HEK293 (cell line): Measurements from ENCODE around the gene GRAMD1B.

ENCODE experiments used
- TCF7L2 ChIP-seq: IDR thresholded peaks from 2 replicates; pipeline ENCODE4 v1.6.1; 2011; ENCODE audit warnings: low read depth, mild to moderate bottlenecking, inconsistent platforms, low read length, moderate library complexity, borderline replicate concordance
- TRIM28 ChIP-seq: IDR thresholded peaks from 2 replicates; pipeline ENCODE4 v1.6.1; 2011; ENCODE audit warnings: low read length, control low read depth, borderline replicate concordance
- ZFP41 ChIP-seq: fragments of 450-650 bp; formaldehyde crosslinking; IDR thresholded peaks from 2 replicates; pipeline ENCODE4 v1.5.1; 2016; ENCODE audit warnings: missing biosample characterization, missing genetic modification characterization, borderline replicate concordance
- ZNF768 ChIP-seq: fragments of 450-650 bp; formaldehyde crosslinking; IDR thresholded peaks from 2 replicates; pipeline ENCODE4 v1.5.1; 2018; ENCODE audit warnings: missing biosample characterization, mild to moderate bottlenecking, missing genetic modification characterization
- ZNF843 ChIP-seq: fragments of 450-650 bp; formaldehyde crosslinking; IDR thresholded peaks from 2 replicates; pipeline ENCODE4 v1.5.1; 2016; ENCODE audit warnings: missing biosample characterization, missing genetic modification characterization
- ZSCAN23 ChIP-seq: fragments of 450-650 bp; formaldehyde crosslinking; IDR thresholded peaks from 2 replicates; pipeline ENCODE4 v1.5.1; 2016; ENCODE audit warnings: missing biosample characterization, missing genetic modification characterization
- TF ChIP-seq, protein P1 (sequence below): fragments of 450-650 bp; formaldehyde crosslinking; IDR thresholded peaks from 2 replicates; pipeline ENCODE4 v1.5.1; 2016; ENCODE audit warnings: missing biosample characterization, missing genetic modification characterization

DNA sequence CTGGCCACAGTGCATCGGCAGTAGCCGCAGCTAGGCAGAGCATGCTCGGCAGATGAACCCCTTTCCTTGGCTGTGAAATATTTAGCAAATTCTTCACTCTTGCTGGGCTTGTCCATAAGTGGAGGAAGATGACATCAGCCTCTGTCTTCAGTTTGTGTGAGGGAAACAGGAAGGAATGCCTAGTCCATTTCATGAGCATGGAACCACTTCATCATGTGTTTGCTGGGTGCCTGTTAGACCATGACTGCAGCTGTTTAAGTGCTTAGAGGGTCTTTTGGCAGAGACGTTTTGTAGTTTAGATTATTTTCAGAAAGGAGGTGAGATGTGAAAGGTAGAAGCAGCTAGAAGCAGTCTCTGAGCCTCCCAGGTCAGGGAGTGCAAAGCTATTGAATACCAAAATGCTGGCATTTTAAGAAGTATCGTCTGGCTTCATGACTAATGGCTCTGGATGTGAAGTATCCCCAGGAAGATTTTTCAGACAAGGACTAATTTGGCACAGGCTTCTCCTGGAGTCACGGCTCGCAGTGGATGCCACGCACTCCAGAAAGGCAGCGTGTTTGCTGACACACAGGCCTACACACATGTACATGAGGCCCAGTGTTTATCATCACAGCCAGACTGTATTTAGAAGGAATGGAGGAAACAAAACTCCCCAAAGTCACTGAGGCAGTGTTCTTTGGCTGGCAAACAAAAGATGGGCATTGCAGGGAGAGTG is 43.1 kb upstream of the GRAMD1B start:
- TF ChIP-seq TRIM28 (no peak), ZNF843 (tag by site-specific recombination) (no peak), TCF7L2 (no peak), ZSCAN23 (no peak), ZFP41 (tag by site-specific recombination) (no peak), ZNF768 (tag by site-specific recombination) (no peak)
- TF ChIP-seq, protein P1, sequence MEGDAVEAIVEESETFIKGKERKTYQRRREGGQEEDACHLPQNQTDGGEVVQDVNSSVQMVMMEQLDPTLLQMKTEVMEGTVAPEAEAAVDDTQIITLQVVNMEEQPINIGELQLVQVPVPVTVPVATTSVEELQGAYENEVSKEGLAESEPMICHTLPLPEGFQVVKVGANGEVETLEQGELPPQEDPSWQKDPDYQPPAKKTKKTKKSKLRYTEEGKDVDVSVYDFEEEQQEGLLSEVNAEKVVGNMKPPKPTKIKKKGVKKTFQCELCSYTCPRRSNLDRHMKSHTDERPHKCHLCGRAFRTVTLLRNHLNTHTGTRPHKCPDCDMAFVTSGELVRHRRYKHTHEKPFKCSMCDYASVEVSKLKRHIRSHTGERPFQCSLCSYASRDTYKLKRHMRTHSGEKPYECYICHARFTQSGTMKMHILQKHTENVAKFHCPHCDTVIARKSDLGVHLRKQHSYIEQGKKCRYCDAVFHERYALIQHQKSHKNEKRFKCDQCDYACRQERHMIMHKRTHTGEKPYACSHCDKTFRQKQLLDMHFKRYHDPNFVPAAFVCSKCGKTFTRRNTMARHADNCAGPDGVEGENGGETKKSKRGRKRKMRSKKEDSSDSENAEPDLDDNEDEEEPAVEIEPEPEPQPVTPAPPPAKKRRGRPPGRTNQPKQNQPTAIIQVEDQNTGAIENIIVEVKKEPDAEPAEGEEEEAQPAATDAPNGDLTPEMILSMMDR (tag by site-specific recombination), result no peak
